Upper lobe of left lung (tissue), 6 donors: ENCODE data around the gene P2RY6. TPM values are rescaled to one million over a fixed set of nuclear protein-coding genes. Genes with fewer than 3 reads are reported as not detected.

ENCODE experiments used
- ATAC-seq, 2 donors: fragments of 200-7000 bp; cut with Tn5 transposase; one replicate each; pipeline ENCODE4 v1.9.1; 2022; ENCODE audit warnings: mild to moderate bottlenecking in 2 of 2, moderate library complexity in 2 of 2; ENCODE audit not compliant: low FRiP score in 2 of 2
- DNase-seq, 2 donors: peaks; one replicate each; pipeline ENCODE4 v3.0.0-alpha.2; 2019 to 2020
- H3K27ac ChIP-seq, 4 donors: fragments of 200-600 bp; sonication (generic); one replicate each; pipeline ENCODE4 v1.5.1; 2016 to 2019
- H3K27me3 ChIP-seq, 4 donors: fragments of 200-600 bp; sonication (generic); one replicate each; pipeline ENCODE4 v1.5.1; 2017 to 2019
- H3K36me3 ChIP-seq, 4 donors: fragments of 200-600 bp; sonication (generic); one replicate each; pipeline ENCODE4 v1.5.1; 2016 to 2019
- H3K4me1 ChIP-seq, 4 donors: fragments of 200-600 bp; sonication (generic); one replicate each; pipeline ENCODE4 v1.5.1; 2018 to 2019
- H3K4me3 ChIP-seq, 4 donors: fragments of 200-600 bp; sonication (generic); one replicate each; pipeline ENCODE4 v1.5.1; 2017 to 2019; ENCODE audit warnings: mild to moderate bottlenecking in 2 of 4, moderate library complexity in 1 of 4
- H3K9me3 ChIP-seq, 4 donors: fragments of 200-600 bp; sonication (generic); one replicate each; pipeline ENCODE4 v1.5.1; 2018 to 2019
- CTCF ChIP-seq, 6 experiments: fragments of 450-650 bp in 4 of 6; fragments of 200-600 bp in 2 of 6; sonication (generic) in 2 of 6; IDR thresholded peaks; one replicate each; pipeline ENCODE4 v1.5.1; 2016 to 2019; ENCODE audit warnings: antibody characterized with exemption in 6 of 6
- EP300 ChIP-seq, 4 donors: sonication (generic); formaldehyde crosslinking; IDR thresholded peaks; one replicate each; pipeline ENCODE4 v1.5.1; 2017; ENCODE audit warnings: antibody characterized with exemption in 4 of 4, control low read depth in 2 of 4
- POLR2A ChIP-seq, 4 donors: fragments of 450-650 bp; IDR thresholded peaks; one replicate each; pipeline ENCODE4 v1.5.1; 2016 to 2017; ENCODE audit warnings: antibody characterized with exemption in 4 of 4, mild to moderate bottlenecking in 2 of 4
- POLR2AphosphoS5 ChIP-seq, 2 donors: sonication (generic); formaldehyde crosslinking; IDR thresholded peaks; one replicate each; pipeline ENCODE4 v1.5.1; 2017; ENCODE audit warnings: antibody characterized with exemption in 2 of 2
- WGBS, 2 donors: methylation state at CpG; one replicate each; pipeline ENCODE4 v1.1.5; 2017 to 2018; 5-methylcytosine and 5-hydroxymethylcytosine counted together
- total RNA-seq, 6 donors: library from RNA; depleted of rRNA in 4 of 6; stranded (reverse); fragments of >200 nt in 4 of 6; gene quantifications; one replicate each; pipeline versions ENCODE4 v1.1.0 to v1.2.1, GENCODE V29; 2016 to 2021
- donor health status: DM: no; HTN: no; CAD: no; lungs with moderate emphysema.
- donor health status: DM: no; HTN: yes; CAD: no; lungs with severe emphysema.

The P2RY6 gene
- total RNA-seq, 6 donors from 2014 or later: 0.30 to 5.3 (median 1.4) TPM; not detected in 1

GRCh38 chr11:73313652-73314051 lies 41.5 kb downstream of the P2RY6 start:
- TF ChIP-seq EP300 (IDR thresholded peaks at IDR 0.05): no peak
- Histone ChIP-seq H3K4me3 (peak overlapping the region in 2 of 4 donors; percentile 66 to 69), H3K27me3 (no peaks in the 10 kb centered on the region), H3K4me1 (peaks cover 79 to 99% (median 95%) of the 10 kb centered on the region in 4 donors), H3K27ac (peak overlapping the region; percentile 75 to 99 (median 94)), H3K36me3 (peaks cover 0 to 5% (median 0%) of the 10 kb centered on the region in 4 donors), H3K9me3 (no peaks in the 10 kb centered on the region)
- ATAC-seq: no peak
- WGBS, 2 donors: 17 to 25% methylated on average over 1 of the region's 1 CpG
- no peak for DNase-seq

GRCh38 chr11:73314117-73314961 lies 42.2 kb downstream of the P2RY6 start:
- Histone ChIP-seq H3K27me3 (no peaks in the 10 kb centered on the region), H3K27ac (peak overlapping the region; percentile 75 to 99 (median 94)), H3K9me3 (no peaks in the 10 kb centered on the region), H3K4me1 (peaks cover 82 to 99% (median 98%) of the 10 kb centered on the region in 4 donors), H3K4me3 (peak overlapping the region in 2 of 4 donors; percentile 66 to 69), H3K36me3 (peaks cover 0 to 5% (median 0%) of the 10 kb centered on the region in 4 donors)
- peak in 1 of 2 donors; percentile 29 for TF ChIP-seq POLR2AphosphoS5 (IDR thresholded peaks at IDR 0.05)
- no peak for TF ChIP-seq CTCF (IDR thresholded peaks at IDR 0.05)
- TF ChIP-seq POLR2A (IDR thresholded peaks at IDR 0.05): no peak
- TF ChIP-seq EP300 (IDR thresholded peaks at IDR 0.05): peak in 1 of 4 donors; percentile 7
- ATAC-seq (peak; percentile 5 to 12), DNase-seq (peak in 1 of 2 donors; percentile 83)
- 59 to 62% methylated on average over 9 to 11 of the region's 11 CpGs for WGBS, 2 donors

- WGBS, 2 donors: 58 to 59% methylated on average over 9 of the region's 9 CpGs
- H3K36me3 ChIP-seq: peaks cover 0 to 2% (median 0%) of the 10 kb centered on the region in 4 donors
- H3K27ac ChIP-seq: peak overlapping the region; percentile 75 to 99 (median 94)
Observed at GRCh38 chr11:73315293-73316020, 43.3 kb downstream of the P2RY6 start.

GRCh38 chr11:73316422-73316821 lies 44.3 kb downstream of the P2RY6 start:
- Histone ChIP-seq H3K9me3 (no peaks in the 10 kb centered on the region), H3K4me1 (peaks cover 85 to 97% (median 96%) of the 10 kb centered on the region in 4 donors), H3K27me3 (no peaks in the 10 kb centered on the region), H3K4me3 (no peak overlapping the region), H3K36me3 (no peaks in the 10 kb centered on the region), H3K27ac (peak overlapping the region; percentile 75 to 99 (median 94))
- no peak for ATAC-seq
- TF ChIP-seq POLR2AphosphoS5 (IDR thresholded peaks at IDR 0.05) (no peak), EP300 (IDR thresholded peaks at IDR 0.05) (no peak), CTCF (IDR thresholded peaks at IDR 0.05) (no peak), POLR2A (IDR thresholded peaks at IDR 0.05) (no peak)
- no peak for DNase-seq
- 55 to 57% methylated on average over 1 of the region's 1 CpG for WGBS, 2 donors

More at GRCh38 chr11:73315293-73316020, 43.3 kb downstream of the P2RY6 start:
- TF ChIP-seq POLR2AphosphoS5 (IDR thresholded peaks at IDR 0.05) (no peak), EP300 (IDR thresholded peaks at IDR 0.05) (no peak), POLR2A (IDR thresholded peaks at IDR 0.05) (no peak), CTCF (IDR thresholded peaks at IDR 0.05) (no peak)
- H3K9me3 ChIP-seq: no peaks in the 10 kb centered on the region
- H3K4me1 ChIP-seq: peaks cover 85 to 98% (median 96%) of the 10 kb centered on the region in 4 donors
- H3K4me3 ChIP-seq: peak overlapping the region in 1 of 4 donors; percentile 14
- no peaks in the 10 kb centered on the region for H3K27me3 ChIP-seq
- ATAC-seq (no peak), DNase-seq (no peak)

GRCh38 chr11:73317373-73317772 lies 45.2 kb downstream of the P2RY6 start:
- ATAC-seq (no peak), DNase-seq (peak in 1 of 2 donors; percentile 77)
- 37 to 65% methylated on average over 3 of the region's 4 CpGs for WGBS, 2 donors
- Histone ChIP-seq H3K4me1 (peaks cover 93 to 97% (median 96%) of the 10 kb centered on the region in 4 donors), H3K27me3 (no peaks in the 10 kb centered on the region), H3K9me3 (no peaks in the 10 kb centered on the region), H3K36me3 (no peaks in the 10 kb centered on the region), H3K4me3 (no peak overlapping the region), H3K27ac (peak overlapping the region; percentile 75 to 99 (median 94))
- TF ChIP-seq EP300 (IDR thresholded peaks at IDR 0.05): peak in 1 of 4 donors; percentile 74
- TF ChIP-seq POLR2AphosphoS5 (IDR thresholded peaks at IDR 0.05): peak in 1 of 2 donors; percentile 52
- no peak for TF ChIP-seq CTCF (IDR thresholded peaks at IDR 0.05)
- no peak for TF ChIP-seq POLR2A (IDR thresholded peaks at IDR 0.05)
